ENCODE measurements around the gene IFI27. TPM values are rescaled to one million over a fixed set of nuclear protein-coding genes. Genes with fewer than 3 reads are reported as not detected.
A peak's percentile ranks its signal among the peaks of the same experiment; 100 is the strongest.
"Not testable (repeated sequence)": the region's sequence is repeated elsewhere in the genome, so short reads cannot be mapped to it uniquely, and the experiment has no call there.

The IFI27 gene
- total RNA-seq, 4 donors from 2014 or later = 88.0 to 293 (median 180) TPM

DNA sequence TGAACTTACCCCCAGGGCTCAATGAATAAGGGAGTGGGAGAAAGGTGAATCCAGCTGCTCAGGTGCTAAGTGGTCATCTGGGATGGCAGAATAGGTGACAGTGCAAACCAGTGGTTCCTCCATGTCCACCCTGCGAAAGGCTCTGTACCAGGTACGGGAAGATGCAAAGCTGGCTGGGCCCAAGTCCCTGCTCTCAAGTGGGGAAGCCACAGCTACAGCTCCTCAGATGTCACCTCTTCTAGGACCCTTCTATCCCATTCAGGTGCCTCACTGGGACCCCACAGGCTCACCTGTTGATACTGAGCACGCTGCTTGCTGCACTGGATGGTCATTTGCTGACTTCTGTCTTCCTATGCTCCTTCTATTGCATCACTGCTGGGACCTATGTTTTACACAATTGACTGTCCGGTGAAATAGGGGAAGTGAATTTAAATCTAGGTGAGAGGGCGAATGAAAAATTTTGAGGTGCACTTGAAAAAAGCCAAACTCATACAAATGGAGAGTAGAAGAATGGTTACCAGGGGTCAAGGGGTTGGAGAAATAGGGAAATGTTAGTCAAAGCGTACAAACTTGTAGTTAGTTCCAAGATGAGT is 43.3 kb downstream of the IFI27 start:
- Histone ChIP-seq H3K27me3 (no peaks in the 10 kb centered on the region), H3K9me3 (no peaks in the 10 kb centered on the region), H3K4me1 (no peaks in the 10 kb centered on the region), H3K36me3 (no peaks in the 10 kb centered on the region), H3K27ac (replicated peaks in 1 of 4) (no peak overlapping the region), H3K4me3 (no peak overlapping the region)
- TF ChIP-seq POLR2A (IDR thresholded peaks at IDR 0.05; ENCODE audit: low read depth) (no peak), EP300 (IDR thresholded peaks at IDR 0.05) (no peak), POLR2AphosphoS5 (IDR thresholded peaks at IDR 0.05) (no peak)
- TF ChIP-seq, protein P1, sequence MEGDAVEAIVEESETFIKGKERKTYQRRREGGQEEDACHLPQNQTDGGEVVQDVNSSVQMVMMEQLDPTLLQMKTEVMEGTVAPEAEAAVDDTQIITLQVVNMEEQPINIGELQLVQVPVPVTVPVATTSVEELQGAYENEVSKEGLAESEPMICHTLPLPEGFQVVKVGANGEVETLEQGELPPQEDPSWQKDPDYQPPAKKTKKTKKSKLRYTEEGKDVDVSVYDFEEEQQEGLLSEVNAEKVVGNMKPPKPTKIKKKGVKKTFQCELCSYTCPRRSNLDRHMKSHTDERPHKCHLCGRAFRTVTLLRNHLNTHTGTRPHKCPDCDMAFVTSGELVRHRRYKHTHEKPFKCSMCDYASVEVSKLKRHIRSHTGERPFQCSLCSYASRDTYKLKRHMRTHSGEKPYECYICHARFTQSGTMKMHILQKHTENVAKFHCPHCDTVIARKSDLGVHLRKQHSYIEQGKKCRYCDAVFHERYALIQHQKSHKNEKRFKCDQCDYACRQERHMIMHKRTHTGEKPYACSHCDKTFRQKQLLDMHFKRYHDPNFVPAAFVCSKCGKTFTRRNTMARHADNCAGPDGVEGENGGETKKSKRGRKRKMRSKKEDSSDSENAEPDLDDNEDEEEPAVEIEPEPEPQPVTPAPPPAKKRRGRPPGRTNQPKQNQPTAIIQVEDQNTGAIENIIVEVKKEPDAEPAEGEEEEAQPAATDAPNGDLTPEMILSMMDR (IDR thresholded peaks at IDR 0.05) = no peak
- peak; percentile 83 for DNase-seq (ENCODE audit: extremely low spot score)
- intact Hi-C loops (cut with DNase I) = no loop called here
- 87% methylated on average over 6 of the region's 6 CpGs for WGBS

DNA sequence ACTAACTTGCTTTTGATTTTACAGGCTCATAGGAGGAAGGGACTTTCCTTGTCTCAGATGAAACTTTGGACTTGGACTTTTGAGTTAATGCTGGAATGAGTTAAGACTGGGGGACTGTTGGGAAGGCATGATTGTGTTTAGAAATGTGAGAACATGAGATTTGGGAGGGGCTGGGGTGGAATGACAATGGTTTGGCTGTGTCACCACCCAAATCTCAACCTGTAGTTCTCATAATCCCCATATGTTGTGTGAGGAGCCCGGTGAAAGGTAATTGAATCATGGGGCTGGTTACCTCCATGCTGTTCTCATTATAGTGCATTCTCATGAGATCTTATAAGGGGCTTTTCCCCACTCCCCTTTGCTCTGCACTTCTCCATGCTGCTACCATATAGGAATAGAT is 45.6 kb downstream of the IFI27 start:
- H3K4me1 ChIP-seq; H3K27ac ChIP-seq (replicated peaks in 1 of 4); H3K27me3 ChIP-seq; H3K36me3 ChIP-seq; H3K9me3 ChIP-seq; H3K4me3 ChIP-seq; intact Hi-C loops (cut with DNase I): not testable (repeated sequence)
- peak; percentile 55 for DNase-seq (ENCODE audit: extremely low spot score)
- 85% methylated on average over 1 of the region's 1 CpG for WGBS

DNA sequence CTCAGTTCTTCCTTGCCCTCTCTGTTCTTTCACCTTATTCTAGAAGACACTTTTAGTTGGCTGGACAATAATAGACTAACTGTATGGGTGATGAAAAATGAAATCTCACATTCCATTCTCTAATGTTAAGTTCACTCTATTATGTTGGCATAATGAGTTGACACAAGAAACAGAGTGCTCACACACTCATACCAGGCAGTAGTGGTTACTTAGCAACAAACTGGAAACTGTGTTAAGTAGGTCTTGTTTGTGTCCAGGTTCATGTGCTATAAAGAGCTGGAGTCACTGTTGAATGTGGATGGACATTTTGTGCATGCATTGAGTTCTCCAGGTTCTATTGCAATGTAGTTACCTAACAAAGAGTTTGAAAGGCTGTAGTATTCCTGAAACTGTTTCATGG is 46.7 kb downstream of the IFI27 start:
- intact Hi-C loops (cut with DNase I) = no loop called here
- H3K27me3 ChIP-seq = no peaks in the 10 kb centered on the region
- peaks cover 0 to 5% (median 1%) of the 10 kb centered on the region in 4 donors for H3K4me1 ChIP-seq
- no peak overlapping the region for H3K4me3 ChIP-seq
- DNase-seq (ENCODE audit: extremely low spot score) = no peak
- H3K27ac ChIP-seq (replicated peaks in 1 of 4) = no peak overlapping the region
- H3K36me3 ChIP-seq = no peaks in the 10 kb centered on the region
- H3K9me3 ChIP-seq = no peaks in the 10 kb centered on the region
- TF ChIP-seq, protein P1 (IDR thresholded peaks at IDR 0.05) = no peak
- TF ChIP-seq POLR2AphosphoS5 (IDR thresholded peaks at IDR 0.05) (no peak), POLR2A (IDR thresholded peaks at IDR 0.05; ENCODE audit: low read depth) (no peak), EP300 (IDR thresholded peaks at IDR 0.05) (no peak)

DNA sequence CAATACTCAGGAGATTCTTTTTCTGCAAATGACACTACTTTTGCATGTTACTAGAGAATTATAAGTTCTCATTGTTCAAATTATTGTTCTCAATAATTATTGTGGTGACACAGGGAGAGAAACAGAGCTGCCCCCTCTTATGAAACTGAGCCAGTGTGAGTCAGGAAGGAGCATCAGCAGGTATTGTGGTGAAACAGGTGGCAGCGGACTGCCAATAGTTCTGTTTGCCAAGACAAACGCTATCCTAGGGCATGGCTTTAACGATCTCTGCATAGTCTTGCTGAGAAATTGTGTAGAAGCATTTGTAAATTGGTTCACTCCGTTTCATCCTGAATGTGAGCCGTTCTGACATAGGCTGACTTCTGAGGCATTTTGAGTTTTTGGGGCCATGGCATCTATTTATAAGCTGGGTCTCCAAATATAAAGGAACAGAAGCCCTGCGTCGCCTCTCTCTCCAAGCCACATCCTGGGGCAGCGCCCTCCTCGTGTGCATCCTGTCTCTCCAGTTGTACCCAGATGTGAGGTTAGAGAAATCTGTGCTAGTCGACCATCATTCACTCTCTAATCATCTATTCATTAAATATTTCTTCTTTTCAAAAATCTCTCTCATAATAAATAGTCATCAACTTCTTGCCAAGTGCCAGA is 47.8 kb downstream of the IFI27 start:
- WGBS = 66% methylated on average over 10 of the region's 10 CpGs
- H3K27me3 ChIP-seq = no peaks in the 10 kb centered on the region
- intact Hi-C loops (cut with DNase I) = no loop called here
- no peaks in the 10 kb centered on the region for H3K36me3 ChIP-seq
- TF ChIP-seq, protein P1 (IDR thresholded peaks at IDR 0.05) = no peak
- TF ChIP-seq POLR2AphosphoS5 (IDR thresholded peaks at IDR 0.05) = no peak
- TF ChIP-seq EP300 (IDR thresholded peaks at IDR 0.05) = no peak
- no peak for TF ChIP-seq POLR2A (IDR thresholded peaks at IDR 0.05; ENCODE audit: low read depth)
- H3K9me3 ChIP-seq = no peaks in the 10 kb centered on the region
- H3K4me1 ChIP-seq = peaks cover 0 to 7% (median 2%) of the 10 kb centered on the region in 4 donors
- no peak overlapping the region for H3K27ac ChIP-seq (replicated peaks in 1 of 4)
- H3K4me3 ChIP-seq = no peak overlapping the region
- peak; percentile 60 for DNase-seq (ENCODE audit: extremely low spot score)

DNA sequence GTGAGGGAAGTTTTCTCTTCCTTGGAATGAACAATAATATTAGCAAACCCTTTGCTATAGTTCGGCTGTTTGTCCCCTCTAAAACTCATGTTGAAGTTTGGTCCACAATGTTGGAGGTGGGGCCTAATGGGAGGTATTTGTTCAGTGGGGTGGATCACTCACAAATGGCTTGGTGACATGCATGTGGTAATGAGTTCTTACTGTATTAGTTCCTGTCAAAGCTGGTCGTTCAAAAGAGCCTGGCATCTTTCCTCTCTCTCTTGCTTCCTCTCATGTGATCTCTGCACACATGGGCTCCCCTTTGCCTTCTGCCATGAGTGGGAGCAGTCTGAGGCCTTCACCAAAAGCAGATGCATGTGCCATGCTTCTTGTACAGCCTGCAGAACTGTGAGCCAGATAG is 50.5 kb downstream of the IFI27 start:
- H3K27me3 ChIP-seq = peaks cover 0 to 19% (median 0%) of the 10 kb centered on the region in 4 donors

More for the DNA sequence above, 50.5 kb downstream of the IFI27 start:
- Histone ChIP-seq H3K36me3 (no peaks in the 10 kb centered on the region), H3K4me1 (peaks cover 0 to 12% (median 7%) of the 10 kb centered on the region in 4 donors), H3K9me3 (no peaks in the 10 kb centered on the region), H3K4me3 (no peak overlapping the region), H3K27ac (replicated peaks in 1 of 4) (no peak overlapping the region)
- 52% methylated on average over 2 of the region's 2 CpGs for WGBS
- TF ChIP-seq POLR2A (IDR thresholded peaks at IDR 0.05; ENCODE audit: low read depth) (no peak), POLR2AphosphoS5 (IDR thresholded peaks at IDR 0.05) (no peak), EP300 (IDR thresholded peaks at IDR 0.05) (no peak)
- TF ChIP-seq, protein P1 (IDR thresholded peaks at IDR 0.05) = no peak
- intact Hi-C loops (cut with DNase I) = no loop called here
- DNase-seq (ENCODE audit: extremely low spot score) = no peak
